GM18526 (cell line): ENCODE results near the gene ATP11A.

Experiments
- POLR2A ChIP-seq: IDR thresholded peaks from 3 replicates; pipeline ENCODE4 v1.6.1; 2011; ENCODE audit not compliant: insufficient read length; ENCODE audit errors: extremely low read depth

Gene ATP11A

GRCh38 chr13:112657850-112658445 lies 31.9 kb upstream of the ATP11A start:
- no peak for TF ChIP-seq POLR2A

DNA sequence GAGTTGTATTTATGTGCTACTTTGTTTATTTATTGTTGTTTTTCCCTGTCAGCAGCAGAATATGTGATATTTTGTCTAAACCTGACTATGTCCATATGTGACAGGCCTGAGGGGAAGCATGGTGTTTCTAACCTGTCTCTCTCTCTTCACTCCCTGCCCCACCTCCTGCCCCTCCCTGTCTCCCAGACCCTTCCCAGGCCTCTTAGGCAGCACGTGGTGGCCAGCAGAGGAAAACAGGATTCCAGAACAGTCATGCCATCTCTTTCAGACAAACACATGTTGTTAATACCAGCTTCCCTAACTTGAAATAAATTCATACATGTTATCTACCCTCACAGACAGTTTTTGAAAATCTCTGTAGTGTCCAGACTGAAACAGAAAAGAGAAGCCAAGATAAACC lies 31.0 kb upstream of the ATP11A start:
- no peak for TF ChIP-seq POLR2A

DNA sequence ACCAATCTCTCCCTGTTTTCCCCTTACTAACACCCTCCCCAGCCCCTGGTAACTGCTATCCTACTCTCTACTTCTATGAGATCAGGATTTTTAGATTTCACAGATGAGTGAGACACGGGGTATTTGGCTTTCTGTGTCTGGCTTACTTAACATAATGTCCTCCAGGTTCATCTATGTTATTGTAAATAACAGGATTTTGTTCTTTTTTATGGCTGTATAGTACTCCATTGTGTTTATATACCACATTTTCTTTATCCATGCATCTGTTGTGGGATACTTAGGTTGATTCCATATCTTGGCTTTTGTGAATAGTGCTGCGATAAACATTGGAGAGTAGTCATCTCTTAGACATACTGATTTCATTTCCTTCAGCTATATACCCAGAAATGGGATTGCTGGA lies 28.5 kb upstream of the ATP11A start:
- no peak for TF ChIP-seq POLR2A

DNA sequence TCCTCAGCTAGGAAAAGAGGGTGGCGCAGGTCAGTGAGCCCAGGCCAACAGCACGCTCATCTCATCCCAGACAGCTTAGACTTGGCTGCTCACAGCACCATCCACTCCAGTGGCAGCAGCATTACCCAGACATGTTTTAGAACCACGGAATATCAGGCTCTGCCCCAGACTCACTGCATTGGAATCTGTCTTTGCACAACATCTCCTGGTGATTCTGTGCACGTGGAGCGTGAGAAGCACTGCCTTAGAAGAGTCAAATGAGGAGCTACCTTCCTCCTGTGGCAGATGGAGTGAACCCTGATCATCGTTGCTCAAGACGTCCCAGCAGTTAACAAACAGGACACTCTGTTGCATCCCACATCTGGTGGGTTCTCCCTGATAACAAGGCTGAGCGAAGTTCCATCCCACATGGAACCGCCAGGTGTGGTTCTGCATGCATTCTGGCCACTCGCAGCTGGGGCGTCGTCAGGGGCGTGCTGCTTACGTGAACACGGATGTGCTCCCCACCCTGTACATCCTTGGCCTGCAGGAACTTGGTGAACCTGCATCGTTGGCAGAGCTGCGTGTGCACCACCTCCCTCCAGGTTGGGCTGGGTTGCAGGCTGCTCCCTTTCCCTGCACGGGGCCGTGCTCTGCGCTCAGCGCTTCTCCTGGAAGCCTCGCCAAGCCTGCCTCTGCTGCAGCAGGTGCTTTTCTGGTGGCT lies 25.2 kb upstream of the ATP11A start:
- no peak for TF ChIP-seq POLR2A

GRCh38 chr13:112668924-112669323 lies 20.9 kb upstream of the ATP11A start:
- no peak for TF ChIP-seq POLR2A

DNA sequence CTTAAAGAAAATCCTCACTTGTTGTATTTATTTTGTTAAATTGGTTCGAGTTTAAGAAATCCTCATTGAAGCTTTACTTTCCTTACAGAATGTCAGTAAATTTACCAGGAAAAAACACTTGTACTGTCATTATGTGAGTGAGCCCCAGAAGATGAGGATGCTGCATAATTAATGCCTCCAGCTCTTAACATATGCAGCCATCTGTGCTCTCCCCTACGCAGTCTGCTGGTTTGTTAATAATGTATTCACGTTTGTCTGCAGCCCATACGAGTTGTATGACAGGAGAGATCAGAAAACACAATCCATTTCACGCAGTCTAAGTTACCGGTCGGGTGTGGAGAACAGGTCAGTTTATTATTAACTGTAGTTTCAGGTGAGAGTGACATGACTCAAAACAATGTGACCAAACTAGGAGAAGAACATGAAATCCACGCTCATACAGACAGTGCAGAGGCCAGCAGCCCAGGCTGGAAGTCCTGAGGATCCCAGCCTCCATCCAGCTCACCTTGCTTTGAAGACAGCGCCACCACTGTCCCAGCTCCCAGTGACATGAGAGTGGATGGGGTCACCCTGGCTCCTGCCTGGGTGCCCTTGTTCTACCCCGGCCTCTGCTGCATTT lies 19.8 kb upstream of the ATP11A start:
- TF ChIP-seq POLR2A: no peak

- TF ChIP-seq POLR2A: no peak
Observed at GRCh38 chr13:112670864-112671263, 19.0 kb upstream of the ATP11A start.

DNA sequence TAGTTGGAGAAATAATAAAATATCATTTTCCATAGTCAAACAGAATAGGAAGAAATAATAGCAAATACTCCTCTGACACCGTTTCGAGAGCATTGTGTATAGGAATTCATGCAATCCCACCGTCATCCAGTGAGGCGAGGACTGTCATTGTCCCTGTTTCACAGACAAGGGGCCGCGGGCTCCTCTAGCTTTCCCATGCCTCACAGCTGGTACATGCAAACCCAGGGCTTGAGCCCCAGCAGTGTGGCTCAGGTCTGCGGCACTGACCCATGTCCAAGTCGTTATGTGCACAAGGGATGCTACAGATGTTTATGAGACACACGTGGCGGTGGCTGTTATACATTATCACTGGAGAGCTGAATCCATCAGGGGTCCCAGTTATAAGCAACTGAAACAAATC lies 18.5 kb upstream of the ATP11A start:
- no peak for TF ChIP-seq POLR2A

DNA sequence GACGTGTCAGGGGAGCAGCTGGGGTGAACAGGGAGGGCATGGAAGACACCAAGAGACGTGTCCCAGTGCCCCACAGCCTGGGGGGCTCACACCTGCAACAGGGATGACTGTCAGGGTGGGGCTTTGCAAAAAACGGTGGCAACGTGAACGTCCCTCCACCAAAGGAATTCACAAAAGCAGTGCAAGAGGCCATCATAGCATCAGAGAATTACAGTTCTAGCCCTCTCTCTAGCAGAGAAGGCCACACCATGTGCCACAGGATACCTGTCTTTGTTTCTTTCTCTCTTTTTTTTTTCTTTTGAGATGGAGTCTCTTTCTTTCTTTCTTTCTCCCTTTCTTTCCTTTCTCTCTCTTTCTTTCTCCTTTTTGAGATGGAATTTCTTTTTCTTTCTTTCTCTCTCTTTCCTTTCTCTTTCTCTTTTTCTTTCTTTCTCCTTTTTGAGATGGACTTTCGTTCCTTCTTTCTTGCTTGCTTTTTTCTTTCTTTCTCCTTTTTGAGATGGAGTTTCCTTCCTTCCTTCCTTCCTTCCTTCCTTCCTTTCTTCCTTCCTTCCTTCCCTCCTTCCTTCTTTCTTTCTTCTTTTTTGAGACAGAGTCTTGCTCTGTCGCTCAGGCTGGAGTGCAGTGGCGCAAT lies 17.1 kb upstream of the ATP11A start:
- TF ChIP-seq POLR2A: no peak

DNA sequence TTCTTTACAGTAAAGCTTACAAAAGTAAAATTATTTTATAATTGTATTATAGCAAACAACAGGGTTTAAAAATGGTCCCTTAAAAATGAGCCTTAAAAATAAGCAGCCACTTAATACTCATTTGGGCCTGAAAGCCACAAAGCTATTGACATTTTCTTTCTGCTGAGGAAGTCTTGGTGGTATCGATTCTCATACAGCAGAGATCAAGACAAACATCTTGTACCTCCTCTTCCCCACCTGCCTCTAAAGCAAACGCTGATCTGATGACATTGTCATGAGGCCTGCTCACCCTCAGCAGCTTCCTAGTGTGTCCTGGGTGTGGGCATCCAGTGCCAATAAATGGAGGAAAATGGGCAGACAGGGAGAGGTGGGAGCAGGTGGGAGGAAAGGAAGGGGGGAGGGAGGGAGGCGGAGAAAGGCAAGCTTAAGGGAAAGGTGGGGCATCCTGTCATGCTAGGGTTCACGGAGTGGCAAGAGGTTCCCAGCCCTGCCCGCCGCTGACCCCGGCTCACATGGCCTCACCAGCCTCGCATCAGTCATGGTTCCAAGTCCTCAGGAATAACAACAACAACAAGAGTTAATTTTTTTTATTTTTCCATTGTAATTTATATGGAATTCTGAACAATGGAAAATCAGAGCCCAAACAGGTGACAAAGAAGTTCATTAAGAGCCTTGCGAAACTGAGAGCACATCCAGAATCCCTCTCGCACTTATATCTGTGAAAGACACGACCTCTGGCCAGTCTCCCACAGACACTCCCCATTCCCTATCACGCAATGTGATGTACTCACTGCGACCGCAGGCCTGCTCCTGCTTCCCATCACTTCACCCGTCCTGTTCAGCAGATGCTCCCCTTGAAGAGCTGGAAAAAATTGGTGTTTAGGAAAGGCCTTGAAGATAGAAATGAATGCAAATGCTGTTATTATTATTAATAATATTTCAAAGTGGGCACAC lies 15.1 kb upstream of the ATP11A start:
- no peak for TF ChIP-seq POLR2A

- TF ChIP-seq POLR2A: no peak
Observed at GRCh38 chr13:112675366-112675756, 14.5 kb upstream of the ATP11A start.

GRCh38 chr13:112679381-112679780 lies 10.5 kb upstream of the ATP11A start:
- TF ChIP-seq POLR2A: no peak

DNA sequence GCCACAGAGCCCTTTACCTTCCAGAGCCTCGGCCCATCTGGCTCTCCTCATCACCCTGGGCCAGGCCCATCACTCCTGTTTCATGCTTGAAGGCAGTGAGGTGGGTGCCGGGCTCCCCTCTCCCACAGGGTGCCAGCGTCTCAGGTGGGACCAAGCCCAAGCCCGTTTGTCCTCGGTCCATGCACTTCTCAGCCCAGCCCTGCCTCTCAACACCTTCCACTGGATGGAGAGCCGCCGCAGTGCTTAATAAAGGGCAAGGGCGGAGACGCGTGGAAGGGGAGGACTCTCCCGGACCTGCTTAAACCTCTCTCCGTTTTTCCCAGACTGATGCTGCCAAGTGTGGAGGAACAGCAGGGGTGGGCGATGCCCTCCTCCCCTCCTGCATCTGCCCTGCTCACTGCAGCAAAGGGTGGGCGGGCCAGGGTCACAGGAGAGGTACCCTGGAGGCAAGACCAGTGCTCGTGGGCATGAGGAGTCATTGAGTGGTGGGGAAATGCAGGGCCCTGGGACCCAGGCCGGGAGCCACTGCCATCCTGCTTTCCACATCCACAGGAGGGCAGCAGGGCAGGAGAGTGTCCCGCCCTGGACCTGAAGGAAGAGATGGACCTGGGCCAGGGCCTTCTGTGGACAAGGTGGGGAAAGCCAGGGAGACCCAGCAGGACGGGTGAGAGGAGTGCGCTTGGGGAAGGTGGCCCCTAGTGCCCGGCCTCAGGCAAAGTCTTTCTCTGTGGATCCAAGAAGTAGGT lies 9.7 kb upstream of the ATP11A start:
- TF ChIP-seq POLR2A: no peak

- no peak for TF ChIP-seq POLR2A
Observed at GRCh38 chr13:112680741-112681360, 9.0 kb upstream of the ATP11A start.
